Measurements from ENCODE around the gene ZNF662. TPM values are rescaled to one million over a fixed set of nuclear protein-coding genes. Genes with fewer than 3 reads are reported as not detected.
A peak's percentile ranks its signal among the peaks of the same experiment; 100 is the strongest.

The ZNF662 gene
- total and polyA plus RNA-seq, 2 of the 8 experiments (the other 6 are each of a cell fraction or from before 2014, with no cell fraction given) = 0.03 TPM; not detected in 1

GRCh38 chr3:42946050-42946449, 40.1 kb downstream of the ZNF662 start:
- no peak overlapping the region for H2BK15ac ChIP-seq (ENCODE audit: low read length)
- no peak overlapping the region for H2BK12ac ChIP-seq (ENCODE audit: low read depth, low read length)
- H4K8ac ChIP-seq (ENCODE audit: extremely low read depth, insufficient read depth, low read length) = no peak overlapping the region
- no peak overlapping the region for H3K56ac ChIP-seq (replicated peaks; ENCODE audit: insufficient read length, low read depth, low read length)
- H3K4me3 ChIP-seq (ENCODE audit: extremely low read depth in 1 of 4, insufficient read depth in 2 of 4, low read depth in 3 of 4, low read length in 4 of 4) = no peak overlapping the region
- no peak overlapping the region for H3K4me2 ChIP-seq (ENCODE audit: insufficient read depth in 1 of 2, low read depth in 2 of 2, low read length in 2 of 2)
- ChIA-PET POLR2A (ENCODE audit: partially characterized antibody) (no interaction called here), CTCF (ENCODE audit: partially characterized antibody) (no interaction called here)
- FAIRE-seq (no peak), DNase-seq (ENCODE audit: low read depth in 1 of 2, low spot score in 2 of 2) (no peak)
- no peak overlapping the region for H3K14ac ChIP-seq (ENCODE audit: insufficient read length)
- H3K79me1 ChIP-seq (ENCODE audit: low read depth, low read length) = no peaks in the 10 kb centered on the region
- H3K18ac ChIP-seq (ENCODE audit: extremely low read depth, low read length) = no peak overlapping the region
- no peaks in the 10 kb centered on the region for H3K23me2 ChIP-seq (ENCODE audit: low read depth, low read length)
- H2BK5ac ChIP-seq (ENCODE audit: low read depth, low read length) = no peak overlapping the region
- 82% methylated on average over 5 of the region's 5 CpGs; no CpG with 5 or more reads in 1 of the 2 experiments for WGBS, 2 experiments (ENCODE audit: extremely low coverage in 1 of 2, insufficient coverage in 1 of 2, insufficient read length in 1 of 2, insufficient replicate concordance in 2 of 2, low coverage in 1 of 2, low lambda C conversion rate in 2 of 2, missing lambda C conversion rate in 1 of 2)
- H2BK20ac ChIP-seq (ENCODE audit: low read length) = no peak overlapping the region
- no peak overlapping the region for H3K23ac ChIP-seq (ENCODE audit: insufficient read length)
- H3K79me2 ChIP-seq (ENCODE audit: control insufficient read depth in 1 of 2, insufficient read depth in 2 of 2, low read length in 2 of 2) = no peaks in the 10 kb centered on the region
- no peak overlapping the region for H3K27ac ChIP-seq (ENCODE audit: low read depth, low read length)
- H4K91ac ChIP-seq (replicated peaks; ENCODE audit: insufficient read length, low read length) = no peak overlapping the region
- no peak overlapping the region for H3K4ac ChIP-seq (replicated peaks; ENCODE audit: insufficient read length, low read depth, low read length)
- H3K4me1 ChIP-seq (replicated peaks in 1 of 4; ENCODE audit: control insufficient read depth in 3 of 4, insufficient read depth in 4 of 4, low read length in 3 of 4) = no peaks in the 10 kb centered on the region
- no peak overlapping the region for H3K9ac ChIP-seq (replicated peaks in 1 of 4; ENCODE audit: extremely low read depth in 1 of 4, low read depth in 3 of 4, low read length in 3 of 4)
- H4K20me1 ChIP-seq (replicated peaks in 1 of 2; ENCODE audit: control insufficient read depth in 1 of 2, insufficient read depth in 2 of 2, low read length in 2 of 2) = no peaks in the 10 kb centered on the region
- H2AK5ac ChIP-seq (ENCODE audit: low read depth, low read length) = no peak overlapping the region
- H4K5ac ChIP-seq (ENCODE audit: insufficient read length, low read depth, low read length) = no peak overlapping the region
- no peaks in the 10 kb centered on the region for H3K36me3 ChIP-seq (ENCODE audit: control insufficient read depth in 2 of 4, insufficient read depth in 4 of 4, low read length in 3 of 4)
- peak overlapping the region; percentile 76; the same call in 1 of the 2 replicates for H2AFZ ChIP-seq (ENCODE audit: low read length)
- H3K9me3 ChIP-seq (ENCODE audit: insufficient read depth in 2 of 2, low read depth in 1 of 2, low read length in 1 of 2) = no peaks in the 10 kb centered on the region
- H3K27me3 ChIP-seq (replicated peaks in 1 of 4; ENCODE audit: control insufficient read depth in 3 of 4, extremely low read depth in 1 of 4, insufficient read depth in 3 of 4, low read length in 3 of 4) = no peaks in the 10 kb centered on the region
- no peak overlapping the region for H2BK120ac ChIP-seq (replicated peaks; ENCODE audit: low read depth, low read length)
- TF ChIP-seq HDAC6 (IDR thresholded peaks at IDR 0.05; ENCODE audit: low read depth, low read length) = no peak
- TF ChIP-seq FOSL1 (IDR thresholded peaks at IDR 0.05; ENCODE audit: insufficient read depth, low read depth, low read length) = no peak
- TF ChIP-seq CHD2 (IDR thresholded peaks at IDR 0.05; ENCODE audit: low read length) = no peak
- no peak for TF ChIP-seq EZH2 (IDR thresholded peaks at IDR 0.05; ENCODE audit: low read depth, low read length, severe bottlenecking)
- TF ChIP-seq EGR1 (IDR thresholded peaks at IDR 0.05; ENCODE audit: borderline replicate concordance, low read depth, low read length) = no peak
- no peak for TF ChIP-seq TCF12 (IDR thresholded peaks at IDR 0.05; ENCODE audit: low read depth, low read length)
- no peak for TF ChIP-seq SIN3A (conservative IDR thresholded peaks at IDR 0.05 in 1 of 2, IDR thresholded peaks at IDR 0.05 in 1 of 2; ENCODE audit: low read depth in 1 of 2, low read length in 2 of 2)
- TF ChIP-seq SRF (IDR thresholded peaks at IDR 0.05; ENCODE audit: low read depth, low read length) = no peak
- TF ChIP-seq, protein P1, sequence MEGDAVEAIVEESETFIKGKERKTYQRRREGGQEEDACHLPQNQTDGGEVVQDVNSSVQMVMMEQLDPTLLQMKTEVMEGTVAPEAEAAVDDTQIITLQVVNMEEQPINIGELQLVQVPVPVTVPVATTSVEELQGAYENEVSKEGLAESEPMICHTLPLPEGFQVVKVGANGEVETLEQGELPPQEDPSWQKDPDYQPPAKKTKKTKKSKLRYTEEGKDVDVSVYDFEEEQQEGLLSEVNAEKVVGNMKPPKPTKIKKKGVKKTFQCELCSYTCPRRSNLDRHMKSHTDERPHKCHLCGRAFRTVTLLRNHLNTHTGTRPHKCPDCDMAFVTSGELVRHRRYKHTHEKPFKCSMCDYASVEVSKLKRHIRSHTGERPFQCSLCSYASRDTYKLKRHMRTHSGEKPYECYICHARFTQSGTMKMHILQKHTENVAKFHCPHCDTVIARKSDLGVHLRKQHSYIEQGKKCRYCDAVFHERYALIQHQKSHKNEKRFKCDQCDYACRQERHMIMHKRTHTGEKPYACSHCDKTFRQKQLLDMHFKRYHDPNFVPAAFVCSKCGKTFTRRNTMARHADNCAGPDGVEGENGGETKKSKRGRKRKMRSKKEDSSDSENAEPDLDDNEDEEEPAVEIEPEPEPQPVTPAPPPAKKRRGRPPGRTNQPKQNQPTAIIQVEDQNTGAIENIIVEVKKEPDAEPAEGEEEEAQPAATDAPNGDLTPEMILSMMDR (IDR thresholded peaks at IDR 0.05; ENCODE audit: control extremely low read depth in 1 of 3, insufficient read depth in 1 of 3, low read depth in 1 of 3, low read length in 3 of 3) = no peak
- TF ChIP-seq TAF7 (optimal IDR thresholded peaks at IDR 0.05; ENCODE audit: borderline replicate concordance, low read depth, low read length) = no peak
- no peak for TF ChIP-seq POLR2A (IDR thresholded peaks at IDR 0.05; ENCODE audit: control extremely low read depth in 1 of 2, low read depth in 2 of 2, low read length in 2 of 2)
- no peak for TF ChIP-seq ASH2L (IDR thresholded peaks at IDR 0.05; ENCODE audit: low read length)
- TF ChIP-seq CREB1 (IDR thresholded peaks at IDR 0.05) = no peak
